HG03097 (cell line): ENCODE data around the gene IL15RA.
A peak's percentile ranks its signal among the peaks of the same experiment; 100 is the strongest.
"Not testable (repeated sequence)": the region's sequence is repeated elsewhere in the genome, so short reads cannot be mapped to it uniquely, and the experiment has no call there.

Experiments used
- ATAC-seq: cut with Tn5 transposase; IDR thresholded peaks from one replicate; pipeline ENCODE4 v1.9.1; 2021; ENCODE audit not compliant: unreplicated experiment, low FRiP score

The IL15RA gene

DNA sequence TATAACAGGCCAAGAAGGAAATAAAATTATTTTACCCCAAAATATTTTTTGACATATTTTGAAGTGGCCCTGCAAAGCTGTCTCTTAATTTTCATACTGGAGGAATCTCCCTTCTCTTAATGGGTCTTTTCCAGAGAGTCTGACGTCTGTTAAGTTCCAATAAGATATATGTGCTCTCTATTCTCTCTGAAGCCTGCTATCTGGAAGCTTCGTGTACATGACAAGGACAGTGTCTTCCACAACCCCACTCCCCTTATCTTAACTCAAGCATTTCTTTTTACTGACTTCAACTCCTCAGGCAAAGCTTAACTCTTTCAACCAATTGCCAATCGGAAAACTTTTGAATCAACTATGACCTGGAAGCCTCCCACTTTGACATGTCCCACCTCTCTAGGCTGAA is 29.2 kb upstream of the IL15RA start:
- no peak for ATAC-seq

- ATAC-seq = no peak
Observed at GRCh38 chr10:6005856-6006395, 28.6 kb upstream of the IL15RA start.

DNA sequence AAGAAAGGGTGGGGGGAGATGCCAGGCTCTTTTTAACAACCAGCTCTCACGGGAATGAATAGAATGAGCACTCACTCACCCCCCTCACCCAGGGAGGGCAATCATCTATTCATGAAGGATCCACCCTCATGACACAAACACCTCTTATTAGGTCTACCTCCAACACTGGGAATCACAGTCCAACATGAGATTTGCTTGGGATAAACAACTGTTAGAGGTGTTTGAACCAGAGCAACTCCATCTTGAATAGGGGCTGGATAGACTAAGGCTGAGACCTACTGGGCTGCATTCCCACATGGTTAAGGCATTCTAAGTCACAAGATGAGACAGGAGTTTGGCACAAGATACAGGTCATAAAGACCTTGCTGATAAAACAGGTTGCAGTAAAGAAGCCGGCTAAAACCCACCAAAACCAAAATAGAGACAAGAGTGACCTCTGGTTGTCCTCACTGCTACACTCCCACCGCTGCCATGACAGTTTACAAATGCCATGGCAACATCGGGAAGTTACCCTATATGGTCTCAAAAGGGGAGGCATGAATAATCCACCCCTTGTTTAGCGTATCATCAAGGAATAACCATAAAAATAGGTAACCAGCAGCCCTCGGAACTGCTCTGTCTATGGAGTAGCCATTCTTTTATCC is 27.9 kb upstream of the IL15RA start:
- ATAC-seq = not testable (repeated sequence)

GRCh38 chr10:6002809-6003510 is 25.6 kb upstream of the IL15RA start:
- ATAC-seq = no peak

GRCh38 chr10:5999440-6000165 is 22.3 kb upstream of the IL15RA start:
- no peak for ATAC-seq

- ATAC-seq = no peak
Observed at GRCh38 chr10:5996696-5997095, 19.4 kb upstream of the IL15RA start.

DNA sequence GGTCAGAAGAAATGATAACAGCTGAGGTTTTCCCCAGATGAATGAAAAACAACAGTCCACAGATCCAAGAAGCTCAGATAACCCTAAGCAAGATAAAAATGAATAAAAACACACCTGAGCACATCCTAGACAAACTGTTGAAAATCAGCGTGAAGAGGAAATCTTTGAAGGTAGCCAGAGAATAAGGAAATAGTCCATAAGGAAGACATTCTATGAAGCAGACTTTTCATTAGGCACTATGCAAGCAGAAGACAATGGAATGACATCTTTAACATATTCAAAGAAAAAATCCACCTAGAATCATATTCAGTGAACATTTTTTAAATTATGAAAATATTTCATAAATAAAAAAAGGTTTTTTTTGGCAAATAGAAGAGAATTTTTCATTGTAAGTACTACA is 15.1 kb upstream of the IL15RA start:
- no peak for ATAC-seq

- no peak for ATAC-seq
Observed at GRCh38 chr10:5991708-5992107, 14.4 kb upstream of the IL15RA start.

DNA sequence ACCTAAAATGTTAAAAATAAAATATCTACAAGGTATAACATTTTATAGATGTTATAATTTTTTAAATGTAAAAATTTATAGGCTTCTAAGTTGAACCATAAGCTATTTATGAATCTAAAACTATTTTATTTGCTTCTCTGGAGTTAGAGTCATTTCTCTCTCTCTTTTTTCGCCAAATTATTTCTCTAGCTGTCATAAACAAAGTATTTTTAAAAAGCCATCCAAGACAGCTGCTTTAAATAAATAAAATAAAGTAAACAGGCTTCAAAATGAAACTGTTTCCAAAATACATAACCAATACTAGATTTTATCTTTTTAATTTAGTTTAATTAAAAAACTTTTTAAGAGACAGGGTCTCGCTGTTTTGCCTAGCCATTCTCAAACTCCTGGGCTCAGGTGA is 12.4 kb upstream of the IL15RA start:
- no peak for ATAC-seq

DNA sequence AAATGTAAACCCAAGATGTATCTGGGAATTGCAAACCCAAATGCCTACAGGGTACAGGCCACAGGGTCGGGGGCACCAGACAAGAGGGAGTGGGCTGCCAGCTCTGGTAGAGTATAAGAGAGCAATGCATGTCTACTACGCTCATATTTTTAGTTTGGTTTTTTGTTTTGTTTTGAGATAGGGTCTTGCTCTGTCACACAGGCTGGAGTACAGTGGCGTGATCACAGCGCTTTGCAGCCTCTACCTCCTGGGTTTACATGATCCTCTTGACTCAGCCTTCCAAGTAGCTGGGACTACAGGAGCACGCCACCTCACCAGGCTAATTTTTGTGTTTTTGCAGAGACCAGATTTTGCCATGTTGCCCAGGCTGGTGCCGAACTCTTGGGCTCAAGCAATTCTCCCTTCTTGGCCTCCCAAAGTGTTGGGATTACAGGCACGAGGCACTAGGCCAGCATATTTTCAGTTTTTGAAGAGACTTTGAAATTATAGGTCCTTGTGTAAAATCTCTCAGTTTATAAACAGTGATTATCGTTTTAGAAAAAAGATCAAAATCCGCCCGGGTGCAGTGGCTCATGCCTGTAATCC is 11.1 kb upstream of the IL15RA start:
- no peak for ATAC-seq

GRCh38 chr10:5987747-5988146 is 10.4 kb upstream of the IL15RA start:
- ATAC-seq = no peak

DNA sequence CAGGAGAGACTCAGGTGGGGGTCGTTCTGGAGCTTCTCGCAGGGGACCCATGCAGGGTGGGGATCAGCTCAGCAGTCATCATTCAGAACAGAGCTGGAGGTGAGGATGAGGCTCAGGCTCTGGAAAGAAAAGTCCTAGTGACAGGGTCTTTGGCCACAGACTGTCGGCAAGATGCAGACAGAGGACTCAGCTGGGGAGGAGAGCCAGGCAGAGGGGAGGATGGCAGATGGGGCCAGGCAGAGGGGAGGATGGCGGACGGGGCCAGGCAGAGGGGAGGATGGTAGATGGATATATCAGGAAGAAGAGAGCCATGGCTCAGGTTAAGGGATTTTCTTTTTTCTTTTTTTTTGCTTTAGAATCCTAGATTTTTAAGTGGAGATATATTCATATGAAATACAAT is 7.7 kb upstream of the IL15RA start:
- ATAC-seq = no peak

DNA sequence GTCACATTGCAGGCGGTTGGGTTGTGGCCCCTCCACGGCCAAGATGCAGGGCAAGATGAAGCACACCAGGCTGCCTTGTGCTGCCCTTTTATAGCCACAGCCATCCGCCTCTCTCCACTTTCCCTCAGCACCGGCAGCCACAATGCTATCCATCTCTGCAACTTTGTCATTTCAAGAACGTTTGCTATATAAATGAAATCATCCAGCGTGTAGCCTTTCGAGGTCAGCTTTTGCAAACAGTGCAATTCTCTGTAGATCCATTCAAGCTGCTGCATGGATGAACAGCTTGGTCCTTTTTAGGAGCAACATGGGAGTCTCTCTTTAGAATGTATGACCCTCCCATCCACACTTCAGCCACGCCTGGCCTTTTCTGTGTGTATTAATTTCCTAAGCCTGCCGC is 6.4 kb upstream of the IL15RA start:
- no peak for ATAC-seq

- no peak for ATAC-seq
Observed at GRCh38 chr10:5981529-5981928, 4.2 kb upstream of the IL15RA start.

GRCh38 chr10:5978230-5978489 is 817 bp upstream of the IL15RA start:
- no peak for ATAC-seq

DNA sequence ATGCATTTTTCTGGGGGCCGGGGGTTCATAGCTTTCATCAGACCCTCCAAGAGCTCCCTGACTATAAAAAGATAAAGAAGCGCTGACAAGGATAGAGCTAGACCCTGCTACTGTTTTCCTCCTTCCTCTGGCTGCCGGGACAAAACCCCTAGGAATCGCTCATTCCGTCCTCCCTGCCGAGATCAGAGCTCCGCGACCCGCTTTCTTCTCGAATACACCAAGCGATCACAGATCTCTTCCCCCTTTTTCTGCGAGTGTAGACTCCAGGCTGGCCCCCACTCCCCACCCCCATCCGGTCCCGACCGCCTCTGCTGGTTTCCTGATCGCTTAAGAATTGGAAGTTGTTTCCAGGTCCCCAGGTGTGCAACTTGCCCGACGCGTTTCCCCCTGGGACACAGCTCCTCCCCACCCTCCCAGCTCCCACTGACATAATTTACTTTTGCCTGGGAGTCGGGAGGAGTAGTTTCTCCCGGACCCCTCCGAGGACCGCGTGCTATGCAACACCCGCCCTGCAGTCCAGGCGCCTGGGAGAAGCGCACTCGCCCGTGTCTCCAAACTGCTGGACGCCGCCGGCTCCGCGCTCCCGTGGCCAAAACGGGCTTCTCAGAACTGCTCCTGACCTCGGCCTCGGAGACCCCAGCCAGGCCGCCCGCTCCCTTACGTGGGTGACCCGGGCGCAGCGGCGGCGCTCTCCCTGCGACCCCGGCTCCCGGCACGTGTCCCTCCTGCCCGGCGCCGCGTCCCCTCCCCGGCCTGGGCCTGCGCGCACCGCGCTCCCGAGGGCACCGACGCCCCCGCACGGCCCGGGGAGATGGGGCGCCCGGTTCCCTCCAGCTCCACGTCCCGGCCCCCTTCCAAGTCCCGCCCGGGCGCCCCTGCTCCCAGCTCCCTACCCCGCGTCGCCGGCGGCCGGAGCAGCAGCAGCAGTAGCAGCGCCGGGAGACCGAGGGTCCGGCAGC is 552 bp downstream of the IL15RA start:
- ATAC-seq = peak; percentile 16

- peak; percentile 60 for ATAC-seq
Observed at GRCh38 chr10:5975641-5976473, 1.5 kb downstream of the IL15RA start.

DNA sequence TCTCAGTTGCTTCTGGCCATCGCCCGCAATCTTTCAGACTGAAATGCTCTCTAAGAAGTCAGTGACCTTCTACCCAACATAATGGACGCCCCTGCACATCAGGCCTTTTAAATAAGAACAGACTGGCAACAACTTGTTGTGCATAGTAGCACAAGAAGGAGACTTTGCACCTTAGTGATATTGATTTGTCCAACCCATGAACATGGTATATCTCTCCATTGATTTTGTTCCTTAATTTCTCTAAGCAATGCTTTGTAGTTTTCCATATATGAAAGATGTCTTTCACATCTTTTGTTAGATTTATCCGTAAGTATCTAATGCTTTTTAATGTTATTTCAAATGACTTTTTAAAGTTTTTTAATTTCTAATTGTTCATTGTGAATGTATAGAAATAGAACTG is 4.3 kb downstream of the IL15RA start:
- no peak for ATAC-seq

- ATAC-seq = no peak
Observed at GRCh38 chr10:5971886-5972285, 5.5 kb downstream of the IL15RA start.
